SK-N-SH treated with all-trans-retinoic acid at 6 μM for 48 hours (cell line): ENCODE data around the gene FGF19.

Source experiments
- ATAC-seq: fragments of 200-7000 bp; cut with Tn5 transposase; 3 replicates; pipeline ENCODE4 v1.9.1; 2020; ENCODE audit warnings: mild to moderate bottlenecking, moderate library complexity
- ARNTL ChIP-seq: fragments of 450-650 bp; formaldehyde crosslinking; IDR thresholded peaks from 2 replicates; pipeline ENCODE4 v1.5.0; 2020; ENCODE audit warnings: low read depth, mild to moderate bottlenecking, moderate library complexity, borderline replicate concordance
- BACH2 ChIP-seq: fragments of 250-450 bp; sonication (Bioruptor Pico); IDR thresholded peaks from 2 replicates; pipeline ENCODE4 v1.9.0; 2021; ENCODE audit warnings: mild to moderate bottlenecking, borderline replicate concordance
- CREB5 ChIP-seq: fragments of 250-450 bp; sonication (Bioruptor Pico); IDR thresholded peaks from 2 replicates; pipeline ENCODE4 v1.5.1; 2020; ENCODE audit warnings: low read depth, mild to moderate bottlenecking, moderate library complexity
- CSDC2 ChIP-seq: fragments of 250-450 bp; sonication (Bioruptor Pico); IDR thresholded peaks from 2 replicates; pipeline ENCODE4 v1.5.0; 2020; ENCODE audit warnings: mild to moderate bottlenecking, moderate library complexity
- CSRNP3 ChIP-seq: fragments of 250-450 bp; sonication (Bioruptor Pico); IDR thresholded peaks from 2 replicates; pipeline ENCODE4 v1.5.1; 2021; ENCODE audit warnings: mild to moderate bottlenecking, moderate library complexity
- ESRRG ChIP-seq: fragments of 250-450 bp; sonication (Bioruptor Pico); IDR thresholded peaks from 2 replicates; pipeline ENCODE4 v1.6.1; 2021; ENCODE audit warnings: mild to moderate bottlenecking
- GLIS3 ChIP-seq: fragments of 250-450 bp; sonication (Bioruptor Pico); IDR thresholded peaks from 2 replicates; pipeline ENCODE4 v1.5.0; 2020; ENCODE audit warnings: mild to moderate bottlenecking, moderate library complexity
- ISL1 ChIP-seq: fragments of 250-450 bp; sonication (Bioruptor Pico); IDR thresholded peaks from 2 replicates; pipeline ENCODE4 v2.1.2; 2022; ENCODE audit warnings: mild to moderate bottlenecking, moderate library complexity
- OSR1 ChIP-seq: fragments of 250-450 bp; sonication (Bioruptor Pico); IDR thresholded peaks from 2 replicates; pipeline ENCODE4 v1.8.0; 2022; ENCODE audit warnings: moderate library complexity, mild to moderate bottlenecking, inconsistent platforms
- POU6F1 ChIP-seq: fragments of 250-450 bp; sonication (Bioruptor Pico); IDR thresholded peaks from 2 replicates; pipeline ENCODE4 v1.8.0; 2021; ENCODE audit warnings: low read depth, mild to moderate bottlenecking, moderate library complexity, borderline replicate concordance
- PPARA ChIP-seq: fragments of 250-450 bp; sonication (Bioruptor Pico); IDR thresholded peaks from 2 replicates; pipeline ENCODE4 v1.5.0; 2020; ENCODE audit warnings: mild to moderate bottlenecking, borderline replicate concordance
- RARB ChIP-seq: fragments of 250-450 bp; sonication (Bioruptor Pico); IDR thresholded peaks from 2 replicates; pipeline ENCODE4 v1.8.0; 2021; ENCODE audit warnings: mild to moderate bottlenecking, moderate library complexity
- SNAI2 ChIP-seq: fragments of 250-450 bp; sonication (Bioruptor Pico); IDR thresholded peaks from 2 replicates; pipeline ENCODE4 v1.5.0; 2020; ENCODE audit warnings: mild to moderate bottlenecking, moderate library complexity
- TCF4 ChIP-seq: fragments of 250-450 bp; sonication (Bioruptor Pico); IDR thresholded peaks from 2 replicates; pipeline ENCODE4 v1.8.0; 2021; ENCODE audit warnings: mild to moderate bottlenecking, moderate library complexity, borderline replicate concordance
- TSHZ2 ChIP-seq: fragments of 250-450 bp; sonication (Bioruptor Pico); IDR thresholded peaks from 2 replicates; pipeline ENCODE4 v1.5.0; 2020; ENCODE audit warnings: mild to moderate bottlenecking, moderate library complexity
- ZC3H10 ChIP-seq: fragments of 250-450 bp; sonication (Bioruptor Pico); IDR thresholded peaks from 2 replicates; pipeline ENCODE4 v1.5.1; 2021; ENCODE audit warnings: mild to moderate bottlenecking, moderate library complexity
- ZFP3 ChIP-seq: fragments of 250-450 bp; sonication (Bioruptor Pico); IDR thresholded peaks from 2 replicates; pipeline ENCODE4 v1.5.0; 2020; ENCODE audit warnings: mild to moderate bottlenecking, moderate library complexity
- ZFP30 ChIP-seq: fragments of 450-650 bp; formaldehyde crosslinking; IDR thresholded peaks from 2 replicates; pipeline ENCODE4 v1.5.0; 2022; ENCODE audit warnings: mild to moderate bottlenecking, moderate library complexity
- ZNF565 ChIP-seq: fragments of 450-650 bp; formaldehyde crosslinking; conservative IDR thresholded peaks from 2 replicates; pipeline ENCODE4 v1.5.0; 2020; ENCODE audit warnings: low read depth, mild to moderate bottlenecking, moderate library complexity
- ZNF70 ChIP-seq: fragments of 450-650 bp; formaldehyde crosslinking; IDR thresholded peaks from 2 replicates; pipeline ENCODE4 v1.5.0; 2020; ENCODE audit warnings: mild to moderate bottlenecking, moderate library complexity
- ZNF8 ChIP-seq: fragments of 450-650 bp; formaldehyde crosslinking; IDR thresholded peaks from 2 replicates; pipeline ENCODE4 v1.5.0; 2020; ENCODE audit warnings: mild to moderate bottlenecking, moderate library complexity

FGF19 gene

GRCh38 chr11:69669486-69669885 is 34.3 kb downstream of the FGF19 start:
- TF ChIP-seq BACH2 (CRISPR knock-in tag) (no peak), ZFP3 (no peak), ZNF70 (CRISPR knock-in tag) (no peak), ZC3H10 (CRISPR knock-in tag) (no peak), RARB (CRISPR knock-in tag) (no peak), PPARA (CRISPR knock-in tag) (no peak), TSHZ2 (CRISPR knock-in tag) (no peak), ZFP30 (CRISPR knock-in tag) (no peak), ZNF565 (CRISPR knock-in tag) (no peak), POU6F1 (no peak), CSDC2 (CRISPR knock-in tag) (no peak), ZNF8 (CRISPR knock-in tag) (no peak), CSRNP3 (CRISPR knock-in tag) (no peak), OSR1 (CRISPR knock-in tag) (no peak), GLIS3 (CRISPR knock-in tag) (no peak), TCF4 (CRISPR knock-in tag) (no peak), CREB5 (CRISPR knock-in tag) (no peak), SNAI2 (CRISPR knock-in tag) (no peak)
- no peak for ATAC-seq

- no peak for ATAC-seq
Observed at GRCh38 chr11:69667619-69668604, 35.9 kb downstream of the FGF19 start.

More at GRCh38 chr11:69667619-69668604, 35.9 kb downstream of the FGF19 start:
- TF ChIP-seq ZNF8 (CRISPR knock-in tag) (no peak), SNAI2 (CRISPR knock-in tag) (no peak), ZNF70 (CRISPR knock-in tag) (no peak), GLIS3 (CRISPR knock-in tag) (no peak), ESRRG (CRISPR knock-in tag) (no peak), ZC3H10 (CRISPR knock-in tag) (no peak), CREB5 (CRISPR knock-in tag) (no peak), ISL1 (CRISPR knock-in tag) (no peak), CSDC2 (CRISPR knock-in tag) (no peak), ZNF565 (CRISPR knock-in tag) (no peak), ARNTL (no peak)
